Lower leg skin (tissue), 4 donors: ENCODE measurements around the gene TREML1. TPM values are rescaled to one million over a fixed set of nuclear protein-coding genes. Genes with fewer than 3 reads are reported as not detected.

ENCODE experiments used
- DNase-seq, 2 donors: peaks; one replicate each; pipeline ENCODE4 v3.0.0-alpha.2; 2019; ENCODE audit warnings: low spot score in 2 of 2
- H3K4me3 ChIP-seq: fragments of 200-600 bp; sonication (generic); 2 replicates; pipeline ENCODE4 v1.5.1; 2017; ENCODE audit warnings: mild to moderate bottlenecking, low read depth; ENCODE audit not compliant: poor library complexity, severe bottlenecking
- POLR2A ChIP-seq, 2 donors: fragments of 450-650 bp; IDR thresholded peaks; one replicate each; pipeline ENCODE4 v1.6.1; 2016 to 2017; ENCODE audit warnings: antibody characterized with exemption in 2 of 2, mild to moderate bottlenecking in 1 of 2, moderate library complexity in 1 of 2
- WGBS, 2 donors: methylation state at CpG; one replicate each; pipeline ENCODE4 v1.1.5; 2018; 5-methylcytosine and 5-hydroxymethylcytosine counted together
- intact Hi-C: fragments of 100-400 bp; cut with DNase I; formaldehyde crosslinking; loops from one replicate; pipeline ENCODE4 v1.15.0; 2023; ENCODE audit warnings: low total_unique reads
- total RNA-seq, 4 donors: library from RNA; depleted of rRNA; stranded (reverse); fragments of >200 nt; gene quantifications; one replicate each; pipeline ENCODE4 v1.1.0, GENCODE V29; 2016
- TF ChIP-seq, protein P1 (sequence below), 3 donors: fragments of 450-650 bp; IDR thresholded peaks; one replicate each; pipeline ENCODE4 v1.5.1; 2016; ENCODE audit warnings: antibody characterized with exemption in 3 of 3, mild to moderate bottlenecking in 3 of 3, moderate library complexity in 2 of 3

The TREML1 gene
- total RNA-seq, 4 donors from 2014 or later: not detected

DNA sequence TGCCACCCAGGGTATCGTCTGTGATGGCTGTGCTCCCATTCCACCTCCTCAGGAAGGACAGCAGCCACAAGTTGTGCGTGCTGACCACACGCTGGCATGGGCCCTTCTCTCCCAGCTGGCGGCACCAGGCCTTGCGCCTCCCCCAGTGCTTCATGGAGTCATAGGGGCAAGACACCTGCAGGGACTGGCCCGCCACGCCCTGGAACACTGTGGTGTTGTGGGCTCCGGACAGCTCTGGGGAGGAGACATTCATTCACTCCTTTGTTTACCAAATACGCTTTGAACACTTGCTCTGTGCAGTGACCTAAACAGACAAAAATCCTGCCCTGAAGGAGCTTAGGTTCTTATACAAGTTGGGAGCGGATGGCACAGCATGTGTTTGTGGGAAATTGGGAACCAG, 7.2 kb upstream of the TREML1 start:
- TF ChIP-seq, protein P1, sequence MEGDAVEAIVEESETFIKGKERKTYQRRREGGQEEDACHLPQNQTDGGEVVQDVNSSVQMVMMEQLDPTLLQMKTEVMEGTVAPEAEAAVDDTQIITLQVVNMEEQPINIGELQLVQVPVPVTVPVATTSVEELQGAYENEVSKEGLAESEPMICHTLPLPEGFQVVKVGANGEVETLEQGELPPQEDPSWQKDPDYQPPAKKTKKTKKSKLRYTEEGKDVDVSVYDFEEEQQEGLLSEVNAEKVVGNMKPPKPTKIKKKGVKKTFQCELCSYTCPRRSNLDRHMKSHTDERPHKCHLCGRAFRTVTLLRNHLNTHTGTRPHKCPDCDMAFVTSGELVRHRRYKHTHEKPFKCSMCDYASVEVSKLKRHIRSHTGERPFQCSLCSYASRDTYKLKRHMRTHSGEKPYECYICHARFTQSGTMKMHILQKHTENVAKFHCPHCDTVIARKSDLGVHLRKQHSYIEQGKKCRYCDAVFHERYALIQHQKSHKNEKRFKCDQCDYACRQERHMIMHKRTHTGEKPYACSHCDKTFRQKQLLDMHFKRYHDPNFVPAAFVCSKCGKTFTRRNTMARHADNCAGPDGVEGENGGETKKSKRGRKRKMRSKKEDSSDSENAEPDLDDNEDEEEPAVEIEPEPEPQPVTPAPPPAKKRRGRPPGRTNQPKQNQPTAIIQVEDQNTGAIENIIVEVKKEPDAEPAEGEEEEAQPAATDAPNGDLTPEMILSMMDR (IDR thresholded peaks at IDR 0.05): no peak
- TF ChIP-seq POLR2A (IDR thresholded peaks at IDR 0.05): no peak
- H3K4me3 ChIP-seq: no peak overlapping the region
- no peak for DNase-seq
- WGBS, 2 donors: 90 to 91% methylated on average over 10 of the region's 10 CpGs
- intact Hi-C loops: loop anchor here (5.0 kb wide), 1 partner anchor 904 kb away; no protein-coding TSS in a partner anchor

DNA sequence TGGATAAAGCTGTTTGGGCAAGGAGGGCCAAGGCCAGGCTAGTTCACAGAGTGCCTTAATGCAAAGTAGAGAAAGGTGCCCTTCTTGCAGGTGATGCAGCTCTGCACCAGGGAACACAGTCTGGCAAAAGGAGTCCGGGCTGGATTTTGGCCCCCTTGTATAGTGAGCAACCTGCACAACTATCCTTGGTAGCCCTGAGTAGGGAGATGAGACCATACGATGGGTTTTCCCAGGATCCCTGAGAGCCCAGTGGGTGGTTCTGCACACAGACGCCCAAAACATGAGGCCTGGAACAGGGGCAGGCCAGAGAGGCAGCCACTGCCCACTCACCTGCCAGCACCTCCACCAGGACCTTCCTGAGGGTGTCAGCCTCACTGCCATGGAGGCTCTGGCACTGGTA, 6.8 kb upstream of the TREML1 start:
- DNase-seq: no peak
- H3K4me3 ChIP-seq: no peak overlapping the region
- intact Hi-C loops: loop anchor here (5.0 kb wide), 1 partner anchor 904 kb away; no protein-coding TSS in a partner anchor
- TF ChIP-seq, protein P1 (IDR thresholded peaks at IDR 0.05): no peak
- TF ChIP-seq POLR2A (IDR thresholded peaks at IDR 0.05): no peak
- 84 to 88% methylated on average over 2 to 3 of the region's 3 CpGs for WGBS, 2 donors

DNA sequence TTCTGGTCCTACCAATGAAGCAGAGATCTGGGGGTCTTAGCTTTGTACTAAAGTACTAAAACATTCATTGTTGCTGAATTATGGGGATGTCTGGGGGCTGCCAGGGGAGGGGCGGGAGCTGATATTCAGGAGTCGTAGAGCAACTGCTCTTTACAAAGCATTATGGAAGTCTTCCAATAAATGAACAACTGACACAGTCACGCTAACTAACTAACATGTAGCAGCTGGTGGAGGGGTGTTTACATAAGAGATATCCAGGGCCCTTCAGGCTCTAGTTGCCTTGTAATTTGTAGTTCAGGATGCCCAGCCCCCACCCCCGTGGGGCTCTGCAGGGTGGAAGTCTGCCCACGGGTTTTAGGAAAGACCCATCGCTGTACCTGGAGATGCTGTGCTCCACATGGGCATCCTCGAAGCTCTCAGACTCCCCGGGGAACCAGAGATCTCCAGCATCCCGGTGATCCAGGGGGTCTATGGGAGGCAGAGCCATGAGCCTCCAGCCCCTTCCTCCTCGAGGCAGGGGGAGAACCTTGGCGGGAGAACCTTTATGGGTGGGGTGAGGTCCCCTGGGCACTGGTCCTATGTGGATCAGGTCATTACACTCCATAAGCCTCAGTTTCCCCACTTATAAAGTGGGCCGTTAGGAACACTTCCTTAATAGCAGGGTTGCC, 5.4 kb upstream of the TREML1 start:
- no peak for TF ChIP-seq POLR2A (IDR thresholded peaks at IDR 0.05)
- TF ChIP-seq, protein P1 (IDR thresholded peaks at IDR 0.05): no peak
- intact Hi-C loops: loop anchor here (5.0 kb wide), 1 partner anchor 902 kb away; no protein-coding TSS in a partner anchor
- DNase-seq: no peak
- H3K4me3 ChIP-seq: no peak overlapping the region
- 51 to 58% methylated on average over 11 of the region's 12 CpGs for WGBS, 2 donors

DNA sequence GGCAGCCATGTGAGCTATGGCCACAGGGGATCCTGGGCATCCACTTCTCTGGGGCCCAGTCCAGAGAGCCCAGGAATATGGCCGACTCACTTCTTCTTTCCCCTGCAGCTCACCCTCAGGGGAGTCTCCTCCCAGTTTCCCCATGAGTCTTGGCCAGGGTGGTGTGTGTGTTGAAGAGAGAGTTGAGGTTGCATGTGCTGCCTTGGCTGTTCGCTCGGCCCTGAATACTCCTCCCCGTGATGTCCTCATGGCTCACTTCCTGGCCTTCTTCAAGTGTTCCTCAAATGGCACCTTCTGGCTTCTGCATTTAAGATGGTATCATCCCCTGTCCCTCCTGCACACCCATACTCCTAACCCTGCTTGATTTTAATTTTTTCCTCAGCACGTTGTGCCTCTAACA, 3.2 kb upstream of the TREML1 start:
- intact Hi-C loops: no loop called here
- 68 to 71% methylated on average over 5 of the region's 5 CpGs for WGBS, 2 donors
- DNase-seq: no peak
- no peak for TF ChIP-seq POLR2A (IDR thresholded peaks at IDR 0.05)
- TF ChIP-seq, protein P1 (IDR thresholded peaks at IDR 0.05): no peak
- no peak overlapping the region for H3K4me3 ChIP-seq

DNA sequence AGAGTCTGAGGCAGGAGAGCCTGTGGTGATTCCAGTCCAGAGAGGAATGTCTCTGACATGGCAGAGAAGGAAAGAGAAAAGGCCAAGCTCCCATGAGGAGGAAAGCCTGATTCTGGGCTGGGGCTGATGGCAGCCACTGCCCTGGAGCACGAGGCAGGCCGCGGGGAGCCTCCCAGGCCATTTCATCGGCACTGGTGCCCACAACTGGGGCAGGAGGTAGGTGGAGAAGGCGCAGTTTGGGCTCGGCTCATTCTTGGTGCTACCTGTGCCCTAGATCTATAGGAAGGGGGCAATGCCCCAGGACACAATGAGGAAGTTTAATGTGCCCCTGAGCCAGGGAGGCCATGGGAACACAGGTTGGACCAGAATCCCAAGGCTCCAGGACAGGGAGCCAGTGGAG, 2.6 kb upstream of the TREML1 start:
- no peak overlapping the region for H3K4me3 ChIP-seq
- WGBS, 2 donors: 93 to 95% methylated on average over 6 of the region's 6 CpGs
- TF ChIP-seq, protein P1 (IDR thresholded peaks at IDR 0.05): no peak
- TF ChIP-seq POLR2A (IDR thresholded peaks at IDR 0.05): no peak
- intact Hi-C loops: no loop called here
- no peak for DNase-seq

DNA sequence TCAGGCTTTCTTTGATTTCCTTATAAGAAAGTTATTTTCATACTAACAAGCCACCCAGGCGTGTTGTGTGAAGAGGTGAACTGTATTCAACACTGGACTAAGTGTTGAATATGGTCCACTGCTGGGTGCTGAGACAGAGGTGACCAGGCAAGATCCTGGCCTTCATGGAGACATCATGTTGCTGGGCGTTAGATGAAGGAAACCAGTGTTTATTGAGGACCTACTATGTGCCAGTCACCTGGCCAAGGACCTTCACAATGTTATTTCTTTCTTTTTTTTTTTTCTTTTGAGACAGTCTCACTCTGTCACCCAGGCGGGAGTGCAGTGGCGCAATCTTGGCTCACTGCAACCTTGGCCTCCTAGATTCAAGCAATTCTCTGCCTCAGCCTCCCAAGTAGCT, 1.9 kb upstream of the TREML1 start:
- intact Hi-C loops: no loop called here
- 88 to 92% methylated on average over 4 of the region's 4 CpGs for WGBS, 2 donors
- DNase-seq: no peak
- TF ChIP-seq POLR2A (IDR thresholded peaks at IDR 0.05): no peak
- TF ChIP-seq, protein P1 (IDR thresholded peaks at IDR 0.05): no peak
- no peak overlapping the region for H3K4me3 ChIP-seq
